ENCODE data around the gene NCBP1. TPM values are rescaled to one million over a fixed set of nuclear protein-coding genes. Genes with fewer than 3 reads are reported as not detected.
"Not testable (repeated sequence)": the region's sequence is repeated elsewhere in the genome, so short reads cannot be mapped to it uniquely, and the experiment has no call there.

The NCBP1 gene
- total RNA-seq, 1 donor from 2014 or later = 25.4 TPM

DNA sequence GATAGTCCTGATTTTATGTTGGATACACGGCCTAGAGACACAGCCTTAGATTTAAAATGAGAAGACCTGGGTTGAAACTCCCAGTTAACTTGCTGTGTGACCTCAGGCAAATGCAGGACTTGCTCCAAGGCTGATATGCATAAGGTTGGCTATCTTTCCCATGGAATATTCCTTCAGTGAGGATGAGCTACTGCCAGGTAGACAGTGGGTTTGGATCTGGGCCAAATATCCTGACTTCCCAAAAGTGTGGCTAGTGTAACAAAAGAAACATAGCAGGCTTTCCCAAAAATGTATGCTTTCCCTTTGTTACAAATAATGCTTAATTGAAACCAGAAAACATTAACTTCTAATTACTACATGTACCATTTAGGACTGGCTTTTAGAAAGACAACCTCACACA is 64.2 kb downstream of the NCBP1 start:
- Histone ChIP-seq H3K4me1 (peaks cover 25% of the 10 kb centered on the region), H3K4me3 (peak overlapping the region; percentile 86), H3K27ac (peak overlapping the region; percentile 94), H3K36me3 (peaks cover 6% of the 10 kb centered on the region), H3K27me3 (no peaks in the 10 kb centered on the region), H3K9me3 (no peaks in the 10 kb centered on the region)
- no peak for ATAC-seq
- no peak for DNase-seq
- intact Hi-C loops (cut with DNase I) = no loop called here
- TF ChIP-seq, protein P1, sequence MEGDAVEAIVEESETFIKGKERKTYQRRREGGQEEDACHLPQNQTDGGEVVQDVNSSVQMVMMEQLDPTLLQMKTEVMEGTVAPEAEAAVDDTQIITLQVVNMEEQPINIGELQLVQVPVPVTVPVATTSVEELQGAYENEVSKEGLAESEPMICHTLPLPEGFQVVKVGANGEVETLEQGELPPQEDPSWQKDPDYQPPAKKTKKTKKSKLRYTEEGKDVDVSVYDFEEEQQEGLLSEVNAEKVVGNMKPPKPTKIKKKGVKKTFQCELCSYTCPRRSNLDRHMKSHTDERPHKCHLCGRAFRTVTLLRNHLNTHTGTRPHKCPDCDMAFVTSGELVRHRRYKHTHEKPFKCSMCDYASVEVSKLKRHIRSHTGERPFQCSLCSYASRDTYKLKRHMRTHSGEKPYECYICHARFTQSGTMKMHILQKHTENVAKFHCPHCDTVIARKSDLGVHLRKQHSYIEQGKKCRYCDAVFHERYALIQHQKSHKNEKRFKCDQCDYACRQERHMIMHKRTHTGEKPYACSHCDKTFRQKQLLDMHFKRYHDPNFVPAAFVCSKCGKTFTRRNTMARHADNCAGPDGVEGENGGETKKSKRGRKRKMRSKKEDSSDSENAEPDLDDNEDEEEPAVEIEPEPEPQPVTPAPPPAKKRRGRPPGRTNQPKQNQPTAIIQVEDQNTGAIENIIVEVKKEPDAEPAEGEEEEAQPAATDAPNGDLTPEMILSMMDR (IDR thresholded peaks at IDR 0.05) = no peak

DNA sequence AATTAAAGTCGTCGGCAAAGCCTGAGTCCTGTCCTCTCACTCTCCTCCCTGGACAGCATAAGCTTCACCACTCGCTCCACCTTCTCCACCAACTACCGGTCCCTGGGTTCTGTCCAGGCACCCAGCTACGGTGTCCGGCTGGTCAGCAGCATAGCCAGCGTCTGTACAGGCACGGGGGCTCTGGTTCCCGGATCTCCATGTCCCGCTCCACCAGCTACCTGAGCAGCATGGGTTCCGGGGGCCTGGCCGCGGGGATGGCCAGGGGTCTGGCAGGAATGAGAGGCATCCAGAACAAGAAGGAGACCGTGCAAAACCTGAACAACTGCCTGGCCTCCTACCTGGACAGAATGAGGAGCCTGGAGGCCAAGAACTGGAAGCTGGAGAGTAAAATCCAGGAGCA is 65.2 kb downstream of the NCBP1 start:
- Histone ChIP-seq H3K27me3 (no peaks in the 10 kb centered on the region), H3K4me3 (no peak overlapping the region), H3K36me3 (no peaks in the 10 kb centered on the region), H3K27ac (no peak overlapping the region), H3K4me1 (peaks cover 20% of the 10 kb centered on the region), H3K9me3 (no peaks in the 10 kb centered on the region)
- ATAC-seq (no peak), DNase-seq (no peak)
- TF ChIP-seq, protein P1 (IDR thresholded peaks at IDR 0.05) = no peak
- intact Hi-C loops (cut with DNase I) = no loop called here

DNA sequence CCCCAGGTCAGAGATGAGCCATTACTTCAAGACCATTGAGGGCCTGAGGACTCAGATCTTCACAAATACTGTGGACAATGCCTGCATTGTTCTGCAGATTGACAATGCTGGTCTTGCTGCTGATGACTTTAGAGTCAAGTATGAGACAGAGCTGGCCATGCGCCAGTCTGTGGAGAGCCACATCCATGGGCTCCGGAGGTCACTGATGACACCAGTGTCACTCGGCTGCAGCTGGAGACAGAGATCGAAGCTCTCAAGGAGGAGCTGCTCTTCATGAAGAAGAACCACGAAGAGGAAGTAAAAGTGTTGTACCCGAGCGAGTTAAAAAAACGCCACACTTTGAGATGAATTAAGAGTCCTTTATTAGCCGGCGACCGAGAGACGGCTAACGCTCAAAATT is 65.7 kb downstream of the NCBP1 start:
- H3K4me3 ChIP-seq; H3K27me3 ChIP-seq; DNase-seq; intact Hi-C loops (cut with DNase I); ATAC-seq; H3K27ac ChIP-seq; H3K36me3 ChIP-seq; H3K9me3 ChIP-seq: not testable (repeated sequence)
- H3K4me1 ChIP-seq = peaks cover 16% of the 10 kb centered on the region

DNA sequence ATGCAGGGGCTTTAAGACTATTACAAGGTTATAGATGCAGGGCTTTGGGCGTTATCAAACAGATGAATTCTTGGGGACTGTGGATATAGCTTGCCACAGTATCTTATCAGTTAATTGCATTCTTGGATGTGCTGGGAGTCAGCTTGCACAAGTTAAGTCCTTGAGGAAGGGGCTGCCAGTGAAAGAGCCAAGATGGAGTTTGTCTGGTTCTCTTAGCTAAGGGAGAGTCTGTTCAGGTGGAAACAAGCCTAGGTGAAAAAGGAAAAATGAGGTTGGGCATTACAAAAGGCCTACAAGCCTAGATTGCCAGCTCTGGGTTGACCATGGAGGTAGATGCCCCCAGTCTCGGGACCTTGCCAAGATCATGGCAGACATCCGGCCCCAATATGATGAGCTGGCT is 66.2 kb downstream of the NCBP1 start:
- ATAC-seq, H3K9me3 ChIP-seq, H3K36me3 ChIP-seq, H3K27ac ChIP-seq, H3K4me3 ChIP-seq, DNase-seq, H3K27me3 ChIP-seq: not testable (repeated sequence)
- intact Hi-C loops (cut with DNase I) = loop anchor here (10.0 kb wide), 1 partner anchor 205 kb away; no protein-coding TSS in a partner anchor
- H3K4me1 ChIP-seq = peaks cover 15% of the 10 kb centered on the region

DNA sequence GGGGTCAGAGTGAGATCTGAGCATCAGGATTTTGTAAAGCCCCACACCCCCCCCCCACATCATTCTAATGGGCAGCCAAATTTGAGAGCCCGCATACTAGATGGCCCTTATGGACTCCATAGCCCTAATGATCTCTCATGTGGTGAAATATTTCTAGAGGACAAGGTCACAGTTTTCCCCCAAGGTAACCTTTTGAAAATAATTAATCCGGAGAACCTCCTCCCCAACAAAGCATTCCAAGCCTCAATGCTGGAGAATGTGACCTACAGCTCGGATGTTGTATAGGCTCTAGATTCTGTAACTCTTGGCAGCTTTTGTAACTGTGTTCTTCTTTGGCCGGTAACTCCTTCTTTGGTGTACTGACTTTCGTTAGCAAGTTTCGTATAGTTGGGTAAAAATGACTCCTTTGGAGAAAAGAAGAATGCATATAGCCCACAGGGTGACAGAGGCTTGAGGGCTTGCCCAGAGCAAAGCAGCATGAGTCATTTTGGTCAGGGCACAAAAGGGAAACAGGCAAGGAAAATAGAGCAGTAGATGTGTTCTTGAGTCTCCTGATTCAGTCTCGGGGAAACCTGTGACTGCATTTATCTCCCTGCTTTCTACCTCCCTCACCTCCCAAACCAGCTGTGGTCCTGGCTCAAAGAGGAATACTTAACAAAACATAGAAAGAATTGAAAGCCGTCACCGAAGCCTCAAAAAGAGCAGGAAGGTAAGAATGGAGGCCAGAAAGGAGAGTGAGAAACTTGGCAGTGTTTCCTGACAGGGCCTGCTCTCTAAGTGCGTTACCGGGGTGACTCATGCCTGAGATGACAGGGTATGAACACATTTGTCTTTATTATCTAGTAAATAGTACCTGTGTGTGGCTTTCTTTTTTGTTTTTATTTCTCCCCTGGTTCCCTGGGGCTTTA is 70.1 kb downstream of the NCBP1 start:
- H3K4me1 ChIP-seq = no peaks in the 10 kb centered on the region
- ATAC-seq = no peak

DNA sequence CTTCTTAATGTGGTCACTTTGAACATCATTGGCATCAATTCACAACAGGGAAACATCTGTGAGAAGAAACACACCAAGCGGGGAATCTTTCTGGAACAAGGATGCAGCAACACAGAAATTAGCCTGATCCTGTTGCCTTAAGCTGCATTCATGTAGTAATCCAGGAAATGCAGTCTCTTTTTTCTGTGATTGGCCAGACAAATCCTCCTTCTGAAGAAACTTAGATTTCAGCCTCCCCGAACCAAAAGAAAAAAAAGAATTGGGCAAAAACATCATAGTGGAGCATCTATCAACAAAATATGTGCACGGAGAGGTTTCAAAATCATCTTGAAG is 70.7 kb downstream of the NCBP1 start:
- DNase-seq (no peak), ATAC-seq (no peak)
- no peaks in the 10 kb centered on the region for H3K36me3 ChIP-seq
- intact Hi-C loops (cut with DNase I) = loop anchor here (10.0 kb wide), 1 partner anchor 200 kb away; no protein-coding TSS in a partner anchor
- TF ChIP-seq, protein P1 (IDR thresholded peaks at IDR 0.05) = no peak
- H3K27ac ChIP-seq = no peak overlapping the region
- H3K4me1 ChIP-seq = no peaks in the 10 kb centered on the region
- H3K27me3 ChIP-seq = no peaks in the 10 kb centered on the region
- no peak overlapping the region for H3K4me3 ChIP-seq
- no peaks in the 10 kb centered on the region for H3K9me3 ChIP-seq

More for the DNA sequence above, 70.1 kb downstream of the NCBP1 start:
- H3K36me3 ChIP-seq = no peaks in the 10 kb centered on the region
- TF ChIP-seq, protein P1 (IDR thresholded peaks at IDR 0.05) = no peak
- intact Hi-C loops (cut with DNase I) = loop anchor here (10.0 kb wide), 1 partner anchor 201 kb away; no protein-coding TSS in a partner anchor
- no peak overlapping the region for H3K4me3 ChIP-seq
- H3K9me3 ChIP-seq = no peaks in the 10 kb centered on the region
- DNase-seq = no peak
- no peak overlapping the region for H3K27ac ChIP-seq
- no peaks in the 10 kb centered on the region for H3K27me3 ChIP-seq

Measured in upper lobe of right lung (tissue), 1 donor.